Adrenal gland (tissue), 12 donors: ENCODE data around the gene EFR3B. TPM values are rescaled to one million over a fixed set of nuclear protein-coding genes. Genes with fewer than 3 reads are reported as not detected.

Source experiments
- DNase-seq, 7 donors: peaks; one replicate each; pipeline ENCODE4 v3.0.0-alpha.2; 2019 to 2020
- H3K27ac ChIP-seq, 5 donors: fragments of 200-600 bp; sonication (generic) in 4 of 5; 1 replicate in 3 of 5; 2 replicates in 2 of 5; pipeline versions ENCODE4 v1.5.1 to v1.8.0; 2016 to 2020; ENCODE audit warnings: mild to moderate bottlenecking in 1 of 5
- H3K27me3 ChIP-seq: fragments of 200-600 bp; 2 replicates; pipeline ENCODE4 v1.8.0; 2021
- H3K36me3 ChIP-seq, 2 donors: fragments of 200-600 bp; replicated peaks in 1 of 2; 1 replicate in 1 of 2; 2 replicates in 1 of 2; pipeline versions ENCODE4 v1.5.1 to v1.8.0; 2018 to 2022
- H3K4me1 ChIP-seq, 2 donors: fragments of 200-600 bp; replicated peaks in 1 of 2; 1 replicate in 1 of 2; 2 replicates in 1 of 2; pipeline versions ENCODE4 v1.5.1 to v1.8.0; 2018 to 2021
- H3K4me3 ChIP-seq, 4 donors: fragments of 200-600 bp; sonication (generic) in 3 of 4; one replicate each; pipeline ENCODE4 v1.5.1; 2016 to 2018
- H3K9me3 ChIP-seq, 3 donors: fragments of 200-600 bp; sonication (generic) in 1 of 3; replicated peaks in 1 of 3; 1 replicate in 2 of 3; 2 replicates in 1 of 3; pipeline versions ENCODE4 v1.5.1 to v1.8.0; 2016 to 2021
- CTCF ChIP-seq, 6 experiments: fragments of 450-650 bp in 4 of 6; fragments of 200-600 bp in 2 of 6; sonication (generic) in 1 of 6; IDR thresholded peaks; 1 replicate in 5 of 6; 2 replicates in 1 of 6; pipeline versions ENCODE4 v1.5.1 to v1.8.0; 2016 to 2021; ENCODE audit warnings: antibody characterized with exemption in 6 of 6, mild to moderate bottlenecking in 2 of 6, moderate library complexity in 1 of 6
- POLR2A ChIP-seq, 2 donors: fragments of 450-650 bp; IDR thresholded peaks; one replicate each; pipeline ENCODE4 v1.6.1; 2017; ENCODE audit warnings: antibody characterized with exemption in 2 of 2, mild to moderate bottlenecking in 2 of 2, moderate library complexity in 1 of 2
- WGBS, 4 donors: extraction: QIAGEN DNeasy Blood & Tissue Kit in 2 of 4; methylation state at CpG; one replicate each; pipeline versions ENCODE4 v1.1.5 to v1.1.7; 2013 to 2017; 5-methylcytosine and 5-hydroxymethylcytosine counted together
- intact Hi-C, 2 donors: fragments of 100-400 bp; cut with DNase I; formaldehyde crosslinking; loops; one replicate each; pipeline versions ENCODE4 v1.14.1 to v1.15.0; 2022 to 2023
- polyA plus RNA-seq, 3 donors: library from polyadenylated mRNA; stranded (reverse); fragments of 200-250 nt in 2 of 3; fragments of 350-450 nt in 1 of 3; fragmentation: Illumina TruSeq in 1 of 3; extraction: RNeasy Lipid Tissue Mini Kit (QIAGEN cat#74804) in 1 of 3; gene quantifications; one replicate each; pipeline ENCODE4 v1.2.3, GENCODE V29; 2013 to 2014
- total RNA-seq, 9 donors: library from RNA; depleted of rRNA in 4 of 9; stranded (reverse); fragments of >200 nt in 4 of 9; fragments of 120-200 nt in 1 of 9; fragmentation: NEBNext Ultra II Directional in 1 of 9; extraction: Animal tissue kit (Norgen Biotek cat#: 25700) in 1 of 9; gene quantifications; one replicate each; pipeline versions ENCODE4 v1.1.0 to v1.2.4, GENCODE V29; 2013 to 2023
- donor health status: healthy with polysubstance abuse.
- donor health status: Bipolar disorder and iron deficiency.
- donor health status: DM: yes; HTN: yes; CAD: no.
- donor health status: DM: no; HTN: no; CAD: no.
- donor health status: DM: no; HTN: no; CAD: no.
- donor health status: DM: yes; HTN: yes; CAD: no.

The EFR3B gene
- total and polyA plus RNA-seq, 12 donors, result 0.84 to 18.5 (median 2.4) TPM

GRCh38 chr2:25049422-25049821 is 7.5 kb downstream of the EFR3B start:
- WGBS, 4 donors, result 94 to 96% (median 95%) methylated on average over 4 of the region's 4 CpGs
- Histone ChIP-seq H3K36me3 (no peaks in the 10 kb centered on the region), H3K27me3 (no peaks in the 10 kb centered on the region), H3K27ac (no peak overlapping the region), H3K9me3 (no peaks in the 10 kb centered on the region), H3K4me1 (no peaks in the 10 kb centered on the region), H3K4me3 (no peak overlapping the region)
- no peak for DNase-seq
- TF ChIP-seq POLR2A (IDR thresholded peaks at IDR 0.05) (no peak), CTCF (IDR thresholded peaks at IDR 0.05) (no peak)
- intact Hi-C loops, result no loop called here

- H3K4me3 ChIP-seq, result no peak overlapping the region
- intact Hi-C loops, result no loop called here
- H3K9me3 ChIP-seq, result no peaks in the 10 kb centered on the region
- TF ChIP-seq POLR2A (IDR thresholded peaks at IDR 0.05), result no peak
- TF ChIP-seq CTCF (IDR thresholded peaks at IDR 0.05), result no peak
- H3K27ac ChIP-seq, result no peak overlapping the region
- no peaks in the 10 kb centered on the region for H3K4me1 ChIP-seq
- H3K27me3 ChIP-seq, result no peaks in the 10 kb centered on the region
- H3K36me3 ChIP-seq, result no peaks in the 10 kb centered on the region
- no peak for DNase-seq
These were observed 8.3 kb downstream of the EFR3B start for GRCh38 chr2:25050128-25050527.

GRCh38 chr2:25053041-25053440 is 11.2 kb downstream of the EFR3B start:
- no peak overlapping the region for H3K4me3 ChIP-seq
- DNase-seq, result peak in 1 of 7 donors; percentile 24
- 80 to 95% (median 91%) methylated on average over 3 of the region's 3 CpGs for WGBS, 4 donors
- H3K9me3 ChIP-seq, result no peaks in the 10 kb centered on the region
- no peaks in the 10 kb centered on the region for H3K4me1 ChIP-seq
- intact Hi-C loops, result no loop called here
- no peaks in the 10 kb centered on the region for H3K27me3 ChIP-seq
- H3K36me3 ChIP-seq, result no peaks in the 10 kb centered on the region
- TF ChIP-seq POLR2A (IDR thresholded peaks at IDR 0.05) (no peak), CTCF (IDR thresholded peaks at IDR 0.05) (no peak)
- H3K27ac ChIP-seq, result no peak overlapping the region

GRCh38 chr2:25054720-25055119 is 12.8 kb downstream of the EFR3B start:
- no peak for TF ChIP-seq CTCF (IDR thresholded peaks at IDR 0.05)
- TF ChIP-seq POLR2A (IDR thresholded peaks at IDR 0.05), result no peak
- no peaks in the 10 kb centered on the region for H3K9me3 ChIP-seq

More at GRCh38 chr2:25054720-25055119, 12.8 kb downstream of the EFR3B start:
- intact Hi-C loops, result no loop called here
- Histone ChIP-seq H3K27me3 (no peaks in the 10 kb centered on the region), H3K4me1 (no peaks in the 10 kb centered on the region), H3K36me3 (no peaks in the 10 kb centered on the region), H3K4me3 (no peak overlapping the region), H3K27ac (no peak overlapping the region)
- no peak for DNase-seq
- 79 to 88% (median 83%) methylated on average over 4 of the region's 4 CpGs for WGBS, 4 donors
